ENCODE results near the gene ZNF816.
"Not testable (repeated sequence)": the region's sequence is repeated elsewhere in the genome, so short reads cannot be mapped to it uniquely, and the experiment has no call there.

Gene ZNF816

DNA sequence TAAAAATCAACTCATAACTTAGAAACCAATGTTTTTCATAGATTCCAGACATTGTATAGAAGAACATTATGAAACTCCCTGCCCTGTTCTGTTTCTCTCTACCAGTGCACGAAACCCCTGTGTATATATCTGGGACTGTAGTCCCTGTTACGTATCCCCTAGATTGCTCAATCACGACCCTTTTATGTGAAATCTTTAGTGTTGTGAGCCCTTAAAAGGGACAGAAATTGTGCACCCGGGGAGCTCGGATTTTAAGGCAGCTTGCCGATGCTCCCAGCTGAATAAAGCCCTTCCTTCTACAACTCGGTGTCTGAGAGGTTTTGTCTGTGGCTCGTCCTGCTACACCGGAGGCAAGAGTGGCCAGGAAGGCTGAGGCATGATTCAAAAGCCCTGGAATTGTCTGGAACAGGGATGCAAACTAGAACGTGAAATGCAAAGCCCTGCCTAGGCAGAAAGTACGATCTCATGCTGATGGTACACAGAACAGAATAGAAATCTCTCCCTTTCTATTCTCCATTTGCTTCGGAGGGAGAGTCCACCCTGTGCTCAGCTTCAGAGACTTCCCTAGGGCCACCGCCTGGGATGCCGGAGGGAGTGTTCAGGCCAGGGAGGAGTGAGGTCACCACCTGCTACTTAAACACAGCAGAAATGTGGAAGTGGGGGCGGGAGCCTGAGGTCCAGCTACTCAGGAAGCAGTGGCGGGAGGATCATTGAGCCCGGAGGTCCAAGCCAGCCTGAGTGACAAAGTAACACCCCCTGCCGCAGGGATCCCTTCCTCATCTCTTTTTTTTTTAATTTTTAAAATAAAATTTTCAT, 38.7 kb downstream of the ZNF816 start:
- no peak for DNase-seq

- no peak for DNase-seq
Observed at GRCh38 chr19:52922841-52923777, 39.6 kb downstream of the ZNF816 start, which contains the start of gene ZNF888. Gene ZNF888, minus strand, starts transcription at chr19:52923428. Its CDS starts 5,555 bp downstream, at chr19:52917873.

DNA sequence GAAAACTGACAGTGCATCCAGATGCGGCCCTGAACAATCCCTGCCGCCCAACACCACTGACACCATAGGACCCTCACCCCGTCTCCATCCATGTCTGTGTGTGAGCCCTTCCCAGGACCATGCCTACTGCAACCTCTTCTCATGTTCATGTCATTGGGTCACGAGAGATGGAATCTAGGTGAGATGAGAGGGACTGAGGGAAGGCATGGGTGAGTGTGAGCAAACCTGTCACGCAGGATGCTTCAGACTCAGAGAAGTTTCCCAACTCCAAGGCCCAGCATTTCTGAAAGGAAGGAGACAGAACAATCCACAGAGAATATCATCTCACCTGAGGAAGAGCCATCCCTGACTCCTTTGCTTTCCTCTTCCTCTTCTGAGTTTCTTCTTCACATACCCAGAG, 45.1 kb downstream of the ZNF816 start:
- DNase-seq: no peak

DNA sequence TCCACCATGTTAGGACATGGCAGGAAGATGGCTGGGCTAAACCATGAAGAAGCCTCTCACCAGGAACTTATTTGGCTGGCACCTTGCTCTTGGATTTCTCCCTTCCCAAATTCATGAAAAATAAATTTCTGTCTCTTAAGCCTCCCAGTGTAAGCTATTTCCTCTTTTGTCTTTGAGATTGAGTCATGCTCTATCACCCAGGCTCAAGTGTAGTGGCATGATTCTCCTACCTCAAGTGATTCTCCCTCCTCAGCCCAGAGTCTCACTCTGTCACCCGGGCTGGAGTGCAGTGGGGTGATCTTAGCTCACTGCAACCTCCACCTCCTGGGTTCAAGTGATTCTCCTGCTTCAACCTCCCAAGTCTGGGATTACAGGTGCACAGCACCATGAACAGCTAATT, 52.0 kb downstream of the ZNF816 start:
- DNase-seq: no peak

- not testable (repeated sequence) for DNase-seq
Observed at GRCh38 chr19:52904052-52904780, 58.5 kb downstream of the ZNF816 start.

- no peak for DNase-seq
Observed at GRCh38 chr19:52901842-52902241, 60.8 kb downstream of the ZNF816 start.

Measured in NCI-H1694 treated with DMSO at 0.1 percent for 48 hours (cell line).